ENCODE data around the gene GRHL1.

Gene GRHL1

GRCh38 chr2:10019602-10020400 lies 68.3 kb downstream of the GRHL1 start:
- in situ Hi-C loops (cut with MboI; ENCODE audit: low sequenced_read_pairs) = no loop called here

DNA sequence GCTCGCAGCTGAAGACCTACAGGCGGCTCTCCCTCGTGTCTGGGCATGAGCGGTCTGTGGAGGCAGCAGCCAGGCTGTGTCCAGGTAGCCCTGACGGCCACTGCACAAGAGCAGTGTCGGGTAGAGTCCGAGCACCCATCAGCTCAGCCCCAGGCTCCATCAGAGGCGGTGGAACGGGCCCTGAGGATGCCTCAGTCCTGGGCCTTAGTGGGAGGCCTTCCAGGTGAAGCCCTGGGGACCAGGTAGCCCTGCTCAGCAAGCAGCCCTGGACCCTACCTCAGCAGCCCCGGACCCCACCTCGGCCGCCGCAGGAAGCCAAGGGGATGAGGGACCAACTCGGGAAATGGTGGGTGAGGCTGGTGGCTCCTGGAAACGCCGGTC lies 70.5 kb downstream of the GRHL1 start:
- in situ Hi-C loops (cut with MboI; ENCODE audit: low sequenced_read_pairs) = no loop called here

- in situ Hi-C loops (cut with MboI; ENCODE audit: low sequenced_read_pairs) = no loop called here
These were observed 71.0 kb downstream of the GRHL1 start for GRCh38 chr2:10022445-10022844.

DNA sequence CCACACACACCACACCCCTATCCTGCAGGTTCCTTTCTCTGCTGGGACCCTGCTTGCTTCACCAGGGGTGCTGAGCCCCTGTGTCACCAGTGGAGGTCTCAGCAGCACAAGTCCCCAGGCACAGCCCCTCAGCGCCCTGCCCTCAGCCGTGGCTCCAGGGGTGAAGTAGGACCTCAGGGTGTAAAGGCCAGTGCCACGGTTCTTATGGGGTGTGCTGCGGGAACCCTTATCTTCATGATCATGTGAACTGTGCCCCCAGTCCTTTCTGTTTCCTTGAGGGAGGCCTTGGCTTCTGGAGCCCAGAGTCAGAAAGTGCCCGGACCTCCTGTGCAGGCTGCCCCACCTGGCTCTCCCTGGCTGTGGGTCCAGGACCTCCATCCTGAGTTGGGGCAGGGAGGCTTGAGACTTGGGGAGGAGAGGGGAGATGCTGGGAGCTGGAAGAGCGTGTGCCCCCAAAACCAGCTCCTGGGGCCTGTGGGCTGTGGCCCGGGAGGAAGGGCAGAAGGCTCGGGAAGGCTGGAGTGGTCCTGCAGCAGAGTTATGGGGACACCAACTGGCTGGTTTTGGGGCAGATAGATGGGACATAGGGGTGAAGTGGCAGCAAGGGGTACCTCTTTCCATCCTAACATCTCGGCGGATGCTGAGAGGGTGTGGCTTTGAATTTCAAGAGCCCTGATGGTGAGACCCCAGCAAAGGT lies 71.6 kb downstream of the GRHL1 start:
- in situ Hi-C loops (cut with MboI; ENCODE audit: low sequenced_read_pairs) = no loop called here

- in situ Hi-C loops (cut with MboI; ENCODE audit: low sequenced_read_pairs) = loop anchor here (25.0 kb wide), 1 partner anchor 215 kb away; no protein-coding TSS in a partner anchor
These were observed 75.6 kb downstream of the GRHL1 start for GRCh38 chr2:10026940-10027569.

DNA sequence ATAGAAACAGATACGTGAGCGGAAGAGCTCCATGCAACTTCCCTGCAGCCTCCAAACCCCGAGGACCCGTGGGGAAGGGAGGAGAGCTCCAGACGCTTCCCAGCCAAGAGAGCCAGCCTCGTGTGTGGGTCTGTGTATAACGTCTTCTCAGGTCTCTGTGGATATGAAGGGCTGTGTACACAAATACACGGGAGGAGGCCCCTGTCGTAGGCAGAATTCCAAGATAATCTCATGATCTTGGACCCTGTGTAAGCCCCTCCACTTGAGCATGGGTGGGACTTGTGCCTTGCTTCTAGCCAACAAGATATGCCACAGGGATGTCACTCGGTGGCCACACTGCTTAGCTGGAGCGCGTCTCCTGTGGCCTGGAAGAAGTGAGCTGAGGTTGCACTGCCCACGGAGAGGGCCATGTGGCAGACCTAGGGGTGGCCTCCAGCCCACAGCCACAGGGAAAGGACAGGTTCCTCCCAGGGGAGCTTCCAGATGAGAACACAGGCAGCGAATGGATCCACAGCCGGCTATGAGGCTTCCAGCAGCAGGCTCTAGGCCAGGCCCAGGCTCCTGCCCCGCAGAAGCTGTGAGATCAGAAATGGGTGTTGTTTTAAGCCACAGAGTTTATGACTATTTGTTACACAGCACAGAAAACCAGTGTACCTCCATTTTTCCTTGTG lies 76.3 kb downstream of the GRHL1 start:
- in situ Hi-C loops (cut with MboI; ENCODE audit: low sequenced_read_pairs) = loop anchor here (25.0 kb wide), 1 partner anchor 215 kb away; no protein-coding TSS in a partner anchor

DNA sequence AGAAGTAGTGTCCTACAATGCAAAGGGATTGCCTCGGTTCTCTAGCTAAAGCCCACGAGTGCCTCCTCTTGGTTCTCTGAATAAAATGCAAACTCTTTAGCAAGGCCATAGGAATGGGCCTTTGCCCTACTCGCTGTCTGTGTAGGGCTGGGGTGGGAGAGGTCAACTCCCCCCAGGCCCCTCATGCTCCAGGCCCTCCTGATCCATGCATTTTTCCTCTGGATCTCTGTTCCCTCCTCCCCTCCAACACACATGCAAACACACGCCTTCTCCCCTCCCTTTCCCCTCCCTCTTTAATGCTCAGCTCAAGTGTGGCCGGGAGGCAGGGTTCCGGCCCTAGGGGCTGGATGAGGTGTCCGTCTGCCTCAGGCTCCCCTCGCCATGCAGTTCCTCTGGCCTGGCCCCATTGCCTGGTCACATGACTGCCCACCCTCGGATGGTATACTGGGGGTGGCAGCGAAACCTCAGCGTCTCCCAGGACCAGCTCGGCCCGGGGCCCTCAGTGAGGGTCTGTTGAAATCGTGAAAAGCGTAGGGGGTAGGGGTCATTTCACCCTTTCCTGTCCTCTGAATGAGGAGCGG lies 77.0 kb downstream of the GRHL1 start:
- in situ Hi-C loops (cut with MboI; ENCODE audit: low sequenced_read_pairs) = loop anchor here (25.0 kb wide), 1 partner anchor 216 kb away; no protein-coding TSS in a partner anchor

DNA sequence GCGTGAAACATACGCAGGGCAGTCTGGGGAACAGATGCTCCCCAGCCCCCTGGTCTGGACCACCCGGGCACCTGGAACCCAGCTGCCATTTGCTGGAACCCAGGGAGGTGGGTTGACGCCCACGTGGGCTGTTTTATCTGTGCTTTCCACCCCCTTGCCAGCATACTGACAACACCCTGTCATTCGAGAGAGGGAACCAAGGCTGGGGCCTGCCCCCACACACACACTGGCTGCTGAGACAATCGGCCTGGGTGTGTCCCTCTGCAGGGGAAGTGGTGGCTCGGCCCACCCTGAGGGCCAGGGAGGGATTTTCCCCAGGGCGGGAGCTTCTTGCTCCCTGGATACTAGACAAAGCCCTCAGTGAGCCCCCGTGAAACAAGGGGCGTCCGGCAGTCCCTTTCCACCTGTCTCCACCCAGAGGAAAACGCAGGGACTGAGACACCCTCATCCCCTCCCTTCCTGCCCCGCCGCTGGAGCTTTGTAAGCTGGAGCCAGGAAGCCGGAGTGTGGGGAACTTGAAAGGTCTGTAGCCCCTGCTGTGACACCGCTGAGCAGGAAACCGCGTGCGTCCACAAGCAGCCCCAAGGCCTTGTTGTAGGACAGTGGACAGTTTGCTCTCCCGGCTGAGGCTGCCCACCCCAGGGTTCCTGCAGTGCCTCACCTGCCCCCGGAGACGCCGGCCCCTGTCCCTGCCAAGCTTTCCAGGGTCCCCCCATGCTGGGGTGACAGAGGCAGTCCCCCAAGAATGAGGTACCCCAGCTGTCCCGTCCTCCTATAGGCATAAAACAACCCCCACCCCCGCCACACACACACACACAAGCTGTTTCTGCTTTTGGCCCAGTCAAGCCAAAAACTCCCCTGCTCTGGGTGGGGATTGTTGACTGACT lies 77.7 kb downstream of the GRHL1 start:
- in situ Hi-C loops (cut with MboI; ENCODE audit: low sequenced_read_pairs) = loop anchor here (25.0 kb wide), 1 partner anchor 217 kb away; no protein-coding TSS in a partner anchor

GRCh38 chr2:10029875-10030223 lies 78.4 kb downstream of the GRHL1 start:
- in situ Hi-C loops (cut with MboI; ENCODE audit: low sequenced_read_pairs) = loop anchor here (25.0 kb wide), 1 partner anchor 218 kb away; no protein-coding TSS in a partner anchor

DNA sequence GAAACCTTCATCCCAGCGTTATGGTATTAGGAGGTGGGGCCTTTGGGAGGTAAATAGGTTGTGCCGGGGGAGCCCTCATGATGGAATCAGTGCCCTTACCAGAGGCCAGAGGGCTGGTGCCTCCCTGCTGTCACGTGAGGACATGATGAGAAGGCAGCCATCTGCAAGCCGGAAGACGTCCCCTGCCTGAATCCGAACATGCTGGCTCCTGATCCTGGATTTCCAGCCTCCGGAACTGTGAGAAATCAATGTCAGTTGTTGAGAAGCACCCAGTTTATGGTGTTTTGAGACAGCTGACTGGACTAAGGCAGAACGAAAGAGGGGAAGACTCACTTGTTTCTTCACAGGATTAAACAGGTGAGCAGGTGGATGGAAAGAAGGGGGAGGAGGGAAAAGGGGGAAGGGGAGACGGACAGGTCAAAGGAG lies 78.8 kb downstream of the GRHL1 start:
- in situ Hi-C loops (cut with MboI; ENCODE audit: low sequenced_read_pairs) = loop anchor here (25.0 kb wide), 1 partner anchor 218 kb away; no protein-coding TSS in a partner anchor

DNA sequence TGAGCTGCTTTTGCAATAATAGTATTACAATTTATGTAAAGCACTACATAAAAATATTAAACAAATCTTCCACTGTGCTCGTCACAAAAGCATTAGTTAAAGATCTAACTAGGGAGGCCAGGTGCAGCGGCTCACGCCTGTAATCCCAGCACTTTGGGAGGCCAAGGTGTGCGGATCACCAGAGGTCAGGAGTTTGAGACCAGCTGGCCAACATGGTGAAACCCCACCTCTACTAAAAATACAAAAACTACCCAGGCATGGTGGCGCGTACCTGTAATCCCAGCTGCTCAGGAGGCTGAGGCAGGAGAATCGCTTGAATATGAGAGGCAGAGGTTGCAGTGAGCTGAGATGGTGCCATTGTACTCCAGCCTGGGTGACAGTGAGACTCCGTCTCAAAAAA lies 79.3 kb downstream of the GRHL1 start:
- in situ Hi-C loops (cut with MboI; ENCODE audit: low sequenced_read_pairs) = loop anchor here (25.0 kb wide), 1 partner anchor 218 kb away; no protein-coding TSS in a partner anchor

DNA sequence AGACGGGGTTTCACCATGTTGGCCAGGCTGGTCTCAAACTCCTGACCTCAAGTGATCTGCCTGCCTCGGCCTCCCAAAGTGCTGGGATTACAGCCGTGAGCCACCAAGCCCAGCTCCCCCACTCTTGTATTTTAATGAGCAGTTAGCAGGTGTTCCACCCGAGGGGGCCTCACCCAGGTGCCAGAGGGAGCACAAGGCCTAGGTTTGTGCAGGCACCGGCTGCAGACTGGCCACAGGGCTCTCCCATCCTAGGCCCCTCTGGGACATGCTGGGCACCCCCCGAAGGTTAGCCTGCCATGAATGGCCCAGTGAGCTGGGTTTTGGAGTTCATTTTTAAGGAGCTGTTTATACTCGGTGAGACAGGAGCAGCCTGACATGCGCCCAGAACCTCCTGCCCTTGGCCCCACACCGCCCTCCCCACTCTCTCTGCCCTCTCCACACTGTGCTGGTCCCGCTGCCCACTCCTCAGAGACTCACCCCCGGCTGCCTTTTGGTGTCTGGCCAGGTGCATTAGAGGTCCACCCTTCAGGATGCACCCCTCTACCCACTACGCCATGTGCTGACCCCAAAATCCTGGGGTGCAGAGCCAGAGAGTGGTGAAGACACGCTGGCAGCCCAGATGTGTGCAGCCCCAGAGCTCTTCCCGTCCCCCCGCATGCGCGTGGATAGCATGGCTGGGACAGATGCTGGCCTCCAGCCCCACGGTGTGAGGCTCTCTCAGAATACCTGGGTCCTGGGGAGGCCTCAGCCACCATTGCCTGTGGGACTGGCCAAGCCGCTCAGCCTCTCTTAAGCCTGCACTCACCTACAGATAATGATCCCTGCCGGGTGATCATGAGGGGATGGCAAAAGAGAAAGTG lies 80.6 kb downstream of the GRHL1 start:
- in situ Hi-C loops (cut with MboI; ENCODE audit: low sequenced_read_pairs) = loop anchor here (25.0 kb wide), 1 partner anchor 220 kb away; no protein-coding TSS in a partner anchor

- in situ Hi-C loops (cut with MboI; ENCODE audit: low sequenced_read_pairs) = loop anchor here (25.0 kb wide), 1 partner anchor 220 kb away; no protein-coding TSS in a partner anchor
These were observed 81.2 kb downstream of the GRHL1 start for GRCh38 chr2:10032746-10033105.

DNA sequence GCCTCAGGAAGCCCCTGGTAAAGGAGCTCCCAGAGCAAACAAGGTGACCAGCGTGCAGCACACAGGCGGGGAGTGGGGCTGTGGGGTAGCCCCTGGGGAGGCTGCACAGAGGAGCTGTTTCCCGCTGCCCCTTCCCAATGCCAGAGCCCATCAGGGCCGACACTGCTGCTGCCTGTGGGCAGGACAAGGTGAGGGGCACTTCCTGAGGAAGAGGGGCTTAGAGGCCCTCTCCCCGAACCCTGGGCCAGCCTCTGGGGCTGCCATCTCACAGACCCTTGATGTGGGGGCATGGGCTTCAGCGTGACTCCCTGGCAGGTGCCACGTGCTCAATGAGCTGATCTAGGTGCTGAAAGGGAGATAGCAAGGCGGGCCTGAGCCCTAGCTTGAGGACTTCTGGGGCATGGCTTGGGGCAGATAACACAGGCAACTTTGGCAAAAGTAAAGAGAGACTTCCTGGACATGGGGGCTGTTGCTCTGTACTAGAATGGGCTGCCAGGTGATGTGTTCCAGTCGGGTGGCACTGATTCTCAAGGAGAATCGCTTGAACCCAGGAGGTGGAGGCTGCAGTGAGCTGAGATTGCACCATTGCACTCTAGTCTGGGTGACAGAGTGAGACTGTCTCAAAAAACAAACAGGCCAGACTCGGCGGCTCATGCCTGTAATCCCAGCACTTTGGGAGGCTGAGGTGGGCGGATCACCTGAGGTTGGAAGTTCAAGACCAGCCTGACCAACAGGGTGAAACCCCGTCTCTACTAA lies 81.9 kb downstream of the GRHL1 start:
- in situ Hi-C loops (cut with MboI; ENCODE audit: low sequenced_read_pairs) = loop anchor here (25.0 kb wide), 1 partner anchor 221 kb away; no protein-coding TSS in a partner anchor

- in situ Hi-C loops (cut with MboI; ENCODE audit: low sequenced_read_pairs) = loop anchor here (25.0 kb wide), 1 partner anchor 222 kb away; no protein-coding TSS in a partner anchor
These were observed 83.0 kb downstream of the GRHL1 start for GRCh38 chr2:10034333-10035052.

- in situ Hi-C loops (cut with MboI; ENCODE audit: low sequenced_read_pairs) = loop anchor here (25.0 kb wide), 1 partner anchor 223 kb away; no protein-coding TSS in a partner anchor
These were observed 83.5 kb downstream of the GRHL1 start for GRCh38 chr2:10035053-10035422.

DNA sequence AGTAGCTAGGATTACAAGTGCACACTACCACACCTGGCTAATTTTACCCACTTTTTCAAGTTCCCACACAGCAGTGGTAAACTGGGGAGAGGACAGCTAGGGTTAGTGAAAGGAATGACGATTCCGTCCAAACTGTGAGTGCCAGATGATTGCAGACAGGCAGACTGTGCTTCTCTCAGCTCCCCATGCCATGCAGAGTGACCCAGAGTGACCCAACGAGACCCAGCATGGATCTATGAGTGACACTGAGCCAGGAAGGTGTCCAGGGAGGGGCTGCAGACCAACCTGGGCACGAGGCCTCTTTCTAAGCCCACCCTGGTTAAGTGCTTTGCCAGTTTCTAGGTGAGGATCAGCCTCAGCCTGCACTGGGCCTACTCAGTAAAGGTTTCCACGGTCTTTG lies 84.1 kb downstream of the GRHL1 start:
- in situ Hi-C loops (cut with MboI; ENCODE audit: low sequenced_read_pairs) = loop anchor here (25.0 kb wide), 1 partner anchor 223 kb away; no protein-coding TSS in a partner anchor
